Esophagus muscularis mucosa (tissue), 4 donors: ENCODE measurements around the gene RNF220. TPM values are rescaled to one million over a fixed set of nuclear protein-coding genes. Genes with fewer than 3 reads are reported as not detected.

Experiments
- DNase-seq: peaks from one replicate; pipeline ENCODE4 v3.0.0-alpha.2; 2017; ENCODE audit errors: extremely low spot score
- H3K27ac ChIP-seq, 4 donors: fragments of 200-600 bp; sonication (generic); replicated peaks in 1 of 4; 1 replicate in 3 of 4; 2 replicates in 1 of 4; pipeline ENCODE4 v1.5.1; 2016 to 2019; ENCODE audit warnings: mild to moderate bottlenecking in 1 of 4
- H3K27me3 ChIP-seq, 4 donors: fragments of 200-600 bp; sonication (generic); one replicate each; pipeline versions ENCODE4 v1.5.1 to v1.6.0; 2016 to 2019
- H3K36me3 ChIP-seq, 4 donors: fragments of 200-600 bp; sonication (generic); one replicate each; pipeline ENCODE4 v1.5.1; 2016 to 2019
- H3K4me1 ChIP-seq, 4 donors: fragments of 200-600 bp; sonication (generic); one replicate each; pipeline ENCODE4 v1.5.1; 2016 to 2019
- H3K4me3 ChIP-seq, 4 donors: fragments of 200-600 bp; sonication (generic); 1 replicate in 2 of 4; 2 replicates in 2 of 4; pipeline ENCODE4 v1.5.1; 2016 to 2019; ENCODE audit warnings: mild to moderate bottlenecking in 4 of 4, moderate library complexity in 1 of 4
- H3K9me3 ChIP-seq, 4 donors: fragments of 200-600 bp; sonication (generic); 1 replicate in 3 of 4; 2 replicates in 1 of 4; pipeline ENCODE4 v1.5.1; 2016 to 2019
- CTCF ChIP-seq, 3 experiments: fragments of 200-600 bp in 2 of 3; fragments of 450-650 bp in 1 of 3; sonication (generic) in 2 of 3; IDR thresholded peaks; one replicate each; pipeline ENCODE4 v1.5.1; 2017 to 2019; ENCODE audit warnings: antibody characterized with exemption in 3 of 3, mild to moderate bottlenecking in 2 of 3, moderate library complexity in 1 of 3
- EP300 ChIP-seq: sonication (generic); formaldehyde crosslinking; IDR thresholded peaks from one replicate; pipeline ENCODE4 v1.6.1; 2017; ENCODE audit warnings: antibody characterized with exemption
- POLR2A ChIP-seq: fragments of 450-650 bp; IDR thresholded peaks from one replicate; pipeline ENCODE4 v1.6.1; 2017; ENCODE audit warnings: antibody characterized with exemption, moderate library complexity, mild to moderate bottlenecking, low read depth
- POLR2AphosphoS5 ChIP-seq, 2 donors: sonication (generic); formaldehyde crosslinking; IDR thresholded peaks; one replicate each; pipeline ENCODE4 v1.6.1; 2017; ENCODE audit warnings: antibody characterized with exemption in 2 of 2
- WGBS: methylation state at CpG from one replicate; pipeline ENCODE4 v1.1.5; 2018; 5-methylcytosine and 5-hydroxymethylcytosine counted together
- intact Hi-C: fragments of 100-400 bp; cut with DNase I; formaldehyde crosslinking; loops from one replicate; pipeline ENCODE4 v1.15.1; 2023
- total RNA-seq, 4 donors: library from RNA; depleted of rRNA; stranded (reverse); fragments of >200 nt; gene quantifications; one replicate each; pipeline versions ENCODE4 v1.1.0 to v1.2.1, GENCODE V29; 2016

The RNF220 gene
- total RNA-seq, 4 donors from 2014 or later, result 112 to 157 (median 126) TPM

GRCh38 chr1:44634606-44635189 is 229.6 kb downstream of the RNF220 start:
- no peak for DNase-seq
- no peak overlapping the region for H3K4me3 ChIP-seq
- no peak overlapping the region for H3K27ac ChIP-seq
- H3K27me3 ChIP-seq, result no peaks in the 10 kb centered on the region
- H3K36me3 ChIP-seq, result peaks cover 32 to 67% (median 60%) of the 10 kb centered on the region in 4 donors
- no peaks in the 10 kb centered on the region for H3K9me3 ChIP-seq
- WGBS, result 73% methylated on average over 2 of the region's 3 CpGs
- intact Hi-C loops, result no loop called here
- TF ChIP-seq EP300, result no peak
- no peak for TF ChIP-seq POLR2A
- no peak for TF ChIP-seq POLR2AphosphoS5 (IDR thresholded peaks at IDR 0.05)
- TF ChIP-seq CTCF (IDR thresholded peaks at IDR 0.05), result no peak
- H3K4me1 ChIP-seq, result peaks cover 43 to 66% (median 53%) of the 10 kb centered on the region in 4 donors

GRCh38 chr1:44635439-44635838 is 230.4 kb downstream of the RNF220 start:
- Histone ChIP-seq H3K27ac (no peak overlapping the region), H3K36me3 (peaks cover 36 to 73% (median 67%) of the 10 kb centered on the region in 4 donors), H3K27me3 (no peaks in the 10 kb centered on the region), H3K9me3 (no peaks in the 10 kb centered on the region), H3K4me1 (peaks cover 45 to 66% (median 53%) of the 10 kb centered on the region in 4 donors), H3K4me3 (no peak overlapping the region)
- WGBS, result 86% methylated on average over 9 of the region's 9 CpGs
- TF ChIP-seq CTCF (IDR thresholded peaks at IDR 0.05), result no peak
- no peak for TF ChIP-seq EP300
- no peak for TF ChIP-seq POLR2AphosphoS5 (IDR thresholded peaks at IDR 0.05)
- TF ChIP-seq POLR2A, result no peak
- intact Hi-C loops, result no loop called here
- DNase-seq, result no peak

GRCh38 chr1:44636083-44636687 is 231.1 kb downstream of the RNF220 start:
- WGBS, result 87% methylated on average over 14 of the region's 14 CpGs
- intact Hi-C loops, result no loop called here
- no peak for DNase-seq
- Histone ChIP-seq H3K9me3 (no peaks in the 10 kb centered on the region), H3K27me3 (no peaks in the 10 kb centered on the region), H3K4me1 (peaks cover 44 to 72% (median 52%) of the 10 kb centered on the region in 4 donors), H3K36me3 (peaks cover 36 to 80% (median 74%) of the 10 kb centered on the region in 4 donors), H3K4me3 (no peak overlapping the region), H3K27ac (no peak overlapping the region)
- TF ChIP-seq POLR2AphosphoS5 (IDR thresholded peaks at IDR 0.05) (no peak), EP300 (no peak), POLR2A (no peak), CTCF (IDR thresholded peaks at IDR 0.05) (no peak)

- TF ChIP-seq POLR2A (no peak), POLR2AphosphoS5 (IDR thresholded peaks at IDR 0.05) (no peak), CTCF (IDR thresholded peaks at IDR 0.05) (no peak), EP300 (no peak)
- peaks cover 44 to 75% (median 57%) of the 10 kb centered on the region in 4 donors for H3K4me1 ChIP-seq
- H3K4me3 ChIP-seq, result no peak overlapping the region
- H3K36me3 ChIP-seq, result peaks cover 36 to 88% (median 81%) of the 10 kb centered on the region in 4 donors
- intact Hi-C loops, result no loop called here
- H3K9me3 ChIP-seq, result no peaks in the 10 kb centered on the region
- no peak overlapping the region for H3K27ac ChIP-seq
- H3K27me3 ChIP-seq, result no peaks in the 10 kb centered on the region
- 60% methylated on average over 11 of the region's 13 CpGs for WGBS
- DNase-seq, result no peak
Observed at GRCh38 chr1:44636688-44637598, 231.9 kb downstream of the RNF220 start.
